NCI-H2107 treated with DMSO at 0.1 percent for 48 hours (cell line): Measurements from ENCODE around the gene RAB20.
"Not testable (repeated sequence)": the region's sequence is repeated elsewhere in the genome, so short reads cannot be mapped to it uniquely, and the experiment has no call there.

ENCODE experiments used
- DNase-seq: peaks from one replicate; lab custom pipeline; 2025; ENCODE audit not compliant: unreplicated experiment; lab: John Stamatoyannopoulos, UW

Gene RAB20

GRCh38 chr13:110555601-110556223, 5.8 kb downstream of the RAB20 start:
- DNase-seq: peak; percentile 75

GRCh38 chr13:110554946-110555345, 6.6 kb downstream of the RAB20 start:
- peak; percentile 62 for DNase-seq

GRCh38 chr13:110554227-110554836, 7.2 kb downstream of the RAB20 start:
- DNase-seq: peak; percentile 41

- no peak for DNase-seq
Observed at GRCh38 chr13:110553417-110553816, 8.1 kb downstream of the RAB20 start.

- DNase-seq: no peak
Observed at GRCh38 chr13:110552767-110553166, 8.8 kb downstream of the RAB20 start.

GRCh38 chr13:110551284-110551683, 10.2 kb downstream of the RAB20 start:
- DNase-seq: no peak

GRCh38 chr13:110549795-110550160, 11.7 kb downstream of the RAB20 start:
- no peak for DNase-seq

- DNase-seq: no peak
Observed at GRCh38 chr13:110548891-110549794, 12.4 kb downstream of the RAB20 start.

- no peak for DNase-seq
Observed at GRCh38 chr13:110546926-110547325, 14.6 kb downstream of the RAB20 start.

- no peak for DNase-seq
Observed at GRCh38 chr13:110546378-110546777, 15.1 kb downstream of the RAB20 start.

- DNase-seq: peak; percentile 47
Observed at GRCh38 chr13:110542169-110542796, 19.2 kb downstream of the RAB20 start.

- no peak for DNase-seq
Observed at GRCh38 chr13:110541526-110541920, 20.0 kb downstream of the RAB20 start.

- no peak for DNase-seq
Observed at GRCh38 chr13:110540871-110541525, 20.5 kb downstream of the RAB20 start.

- DNase-seq: no peak
Observed at GRCh38 chr13:110539894-110540293, 21.6 kb downstream of the RAB20 start.

GRCh38 chr13:110538632-110539031, 22.9 kb downstream of the RAB20 start:
- DNase-seq: no peak

- DNase-seq: no peak
Observed at GRCh38 chr13:110536006-110536693, 25.4 kb downstream of the RAB20 start.

GRCh38 chr13:110535526-110535925, 26.0 kb downstream of the RAB20 start:
- no peak for DNase-seq

- no peak for DNase-seq
Observed at GRCh38 chr13:110533771-110534670, 27.5 kb downstream of the RAB20 start.

- DNase-seq: not testable (repeated sequence)
Observed at GRCh38 chr13:110532258-110532657, 29.3 kb downstream of the RAB20 start.
